ENCODE data around the gene VAMP5. TPM values are rescaled to one million over a fixed set of nuclear protein-coding genes. Genes with fewer than 3 reads are reported as not detected.
A peak's percentile ranks its signal among the peaks of the same experiment; 100 is the strongest.

The VAMP5 gene
- total and polyA plus RNA-seq, 2 donors (not counting 3 experiments of a cell fraction or from before 2014, with no cell fraction given): 186 to 624 TPM

- H3K27me3 ChIP-seq (ENCODE audit: control insufficient read depth in 2 of 2, insufficient read depth in 2 of 2, low read length in 2 of 2): no peaks in the 10 kb centered on the region
- H2AFZ ChIP-seq (ENCODE audit: low read depth, low read length): no peak overlapping the region
- H3K4me1 ChIP-seq (ENCODE audit: control insufficient read depth, extremely low read depth, insufficient read depth, low read length): peaks cover 42% of the 10 kb centered on the region
- H3K9me1 ChIP-seq (replicated peaks; ENCODE audit: control insufficient read depth, extremely low read depth, insufficient read depth, low read length): no peaks in the 10 kb centered on the region
- peak overlapping the region; percentile 97 for H3K4me2 ChIP-seq (ENCODE audit: insufficient read depth, low read length)
- peaks cover 20 to 23% of the 10 kb centered on the region in 2 experiments for H3K36me3 ChIP-seq (ENCODE audit: control insufficient read depth in 2 of 2, extremely low read depth in 1 of 2, insufficient read depth in 2 of 2, low read length in 2 of 2)
- H4K20me1 ChIP-seq (replicated peaks; ENCODE audit: control insufficient read depth, extremely low read depth, insufficient read depth, low read length): peaks cover 4% of the 10 kb centered on the region
- ChIA-PET POLR2A (interaction anchor here (0.8 to 4.5 kb wide), 31 partner anchors 10 to 212 kb away, joined by 3 to 73 read pairs (median 6); partner anchors contain the start of genes ELMOD3, GGCX, RETSAT and RNF181), CTCF (interaction anchor here (0.9 to 5.1 kb wide), 20 partner anchors 10 to 193 kb away, joined by 3 to 63 read pairs (median 5); partner anchors contain the start of genes SH2D6 and TMEM150A)
- BruUV-seq (replicated peaks): no TSS peak
- H3K9me3 ChIP-seq (replicated peaks; ENCODE audit: control insufficient read depth, insufficient read depth, low read length): no peaks in the 10 kb centered on the region
- peaks cover 51% of the 10 kb centered on the region for H3K79me2 ChIP-seq (ENCODE audit: control insufficient read depth, insufficient read depth, low read length)
- H3K9ac ChIP-seq (replicated peaks; ENCODE audit: extremely low read depth, insufficient read depth, low read length): peak overlapping the region; percentile 100
- FAIRE-seq (no peak), DNase-seq (ENCODE audit: low read depth, low spot score) (peak; percentile 61)
- TF ChIP-seq POLR2A (IDR thresholded peaks at IDR 0.05; ENCODE audit: low read depth, low read length): no peak
- TF ChIP-seq, protein P1, sequence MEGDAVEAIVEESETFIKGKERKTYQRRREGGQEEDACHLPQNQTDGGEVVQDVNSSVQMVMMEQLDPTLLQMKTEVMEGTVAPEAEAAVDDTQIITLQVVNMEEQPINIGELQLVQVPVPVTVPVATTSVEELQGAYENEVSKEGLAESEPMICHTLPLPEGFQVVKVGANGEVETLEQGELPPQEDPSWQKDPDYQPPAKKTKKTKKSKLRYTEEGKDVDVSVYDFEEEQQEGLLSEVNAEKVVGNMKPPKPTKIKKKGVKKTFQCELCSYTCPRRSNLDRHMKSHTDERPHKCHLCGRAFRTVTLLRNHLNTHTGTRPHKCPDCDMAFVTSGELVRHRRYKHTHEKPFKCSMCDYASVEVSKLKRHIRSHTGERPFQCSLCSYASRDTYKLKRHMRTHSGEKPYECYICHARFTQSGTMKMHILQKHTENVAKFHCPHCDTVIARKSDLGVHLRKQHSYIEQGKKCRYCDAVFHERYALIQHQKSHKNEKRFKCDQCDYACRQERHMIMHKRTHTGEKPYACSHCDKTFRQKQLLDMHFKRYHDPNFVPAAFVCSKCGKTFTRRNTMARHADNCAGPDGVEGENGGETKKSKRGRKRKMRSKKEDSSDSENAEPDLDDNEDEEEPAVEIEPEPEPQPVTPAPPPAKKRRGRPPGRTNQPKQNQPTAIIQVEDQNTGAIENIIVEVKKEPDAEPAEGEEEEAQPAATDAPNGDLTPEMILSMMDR (IDR thresholded peaks at IDR 0.05; ENCODE audit: extremely low read depth in 1 of 2, insufficient read depth in 1 of 2, low read depth in 1 of 2, low read length in 2 of 2): no peak
- TF ChIP-seq MYC (IDR thresholded peaks at IDR 0.05; ENCODE audit: low read depth, low read length): peak; percentile 64
- no peak for TF ChIP-seq FOS (IDR thresholded peaks at IDR 0.05; ENCODE audit: borderline replicate concordance, insufficient read depth, low read length)
- TF ChIP-seq GATA2 (IDR thresholded peaks at IDR 0.05; ENCODE audit: insufficient read depth, insufficient read length, low read depth, low read length): no peak
- TF ChIP-seq MAX (IDR thresholded peaks at IDR 0.05; ENCODE audit: insufficient read depth, insufficient read length): peak; percentile 94
- dilution Hi-C loops (cut with MboI; ENCODE audit: extremely low pct_ligation_motif_present, low sequenced_read_pairs): no loop called here
- intact Hi-C loops (cut with micrococcal nuclease): loop anchor here (1.0 to 5.0 kb wide), 3 partner anchors 22 to 212 kb away; partner anchors contain the start of genes GGCX and TGOLN2
- peak overlapping the region; percentile 32 for H3K27ac ChIP-seq (ENCODE audit: insufficient read depth, low read depth, low read length)
- peak overlapping the region; percentile 84 to 96 (median 84) for H3K4me3 ChIP-seq (replicated peaks in 1 of 3; ENCODE audit: insufficient read depth in 1 of 3, low read depth in 1 of 3, low read length in 3 of 3)
Observed at GRCh38 chr2:85539361-85540132, 44.7 kb upstream of the VAMP5 start.
